ENCODE results near the gene SLC2A4RG.

The SLC2A4RG gene

DNA sequence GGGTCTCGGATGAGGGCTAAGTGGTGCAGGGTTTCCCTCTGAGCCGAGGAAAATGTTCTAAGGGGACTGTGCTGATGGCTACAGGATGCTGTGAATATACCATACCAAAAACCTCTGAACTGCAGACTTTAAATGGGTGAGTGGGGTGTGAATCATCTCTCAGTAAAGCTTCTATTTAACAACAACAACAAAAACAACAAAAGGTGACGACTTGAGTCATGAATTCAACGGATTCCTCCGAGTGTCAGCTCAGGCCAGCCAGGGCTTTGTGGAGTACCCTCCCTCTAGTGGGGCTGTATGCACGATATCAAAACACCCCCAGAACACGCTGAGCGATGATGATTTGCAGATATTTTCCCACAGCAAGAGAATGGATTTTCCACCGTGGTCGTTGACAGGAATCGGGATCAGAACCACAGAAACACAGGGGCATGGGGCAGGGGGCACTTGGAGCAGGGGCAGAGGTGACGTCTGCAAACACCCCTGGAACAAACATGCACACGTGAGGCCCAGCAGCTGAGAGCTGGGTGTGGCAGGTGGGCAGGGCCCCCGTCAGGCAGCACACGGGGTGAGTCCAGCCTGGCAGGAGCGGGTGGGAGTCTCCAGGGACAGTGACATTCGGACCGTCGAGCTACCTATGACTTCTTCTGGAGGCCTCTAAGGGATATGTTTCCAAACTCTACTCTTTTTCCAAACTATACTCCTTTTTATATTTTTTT is 38.6 kb downstream of the SLC2A4RG start:
- DNase-seq (ENCODE audit: low spot score), result no peak

DNA sequence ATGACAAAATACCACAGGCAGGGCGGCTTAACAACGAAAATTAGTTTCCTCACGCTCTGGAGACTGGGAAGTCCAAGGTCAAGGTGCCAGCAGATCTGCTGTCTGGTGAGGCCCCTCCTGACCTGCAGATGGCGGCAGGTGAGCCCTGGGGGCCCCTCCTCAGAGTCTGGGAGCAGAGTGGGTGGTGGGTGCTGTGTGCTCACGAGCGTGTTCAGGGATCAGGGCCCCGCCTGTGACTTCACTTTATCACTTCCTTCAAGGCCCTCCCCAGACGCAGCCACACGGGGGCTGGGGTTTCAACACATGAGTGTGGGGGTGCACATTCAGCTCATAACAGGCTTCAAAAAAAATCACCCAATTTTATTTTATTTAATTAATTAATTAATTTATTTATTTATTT is 39.3 kb downstream of the SLC2A4RG start:
- no peak for DNase-seq (ENCODE audit: low spot score)

DNA sequence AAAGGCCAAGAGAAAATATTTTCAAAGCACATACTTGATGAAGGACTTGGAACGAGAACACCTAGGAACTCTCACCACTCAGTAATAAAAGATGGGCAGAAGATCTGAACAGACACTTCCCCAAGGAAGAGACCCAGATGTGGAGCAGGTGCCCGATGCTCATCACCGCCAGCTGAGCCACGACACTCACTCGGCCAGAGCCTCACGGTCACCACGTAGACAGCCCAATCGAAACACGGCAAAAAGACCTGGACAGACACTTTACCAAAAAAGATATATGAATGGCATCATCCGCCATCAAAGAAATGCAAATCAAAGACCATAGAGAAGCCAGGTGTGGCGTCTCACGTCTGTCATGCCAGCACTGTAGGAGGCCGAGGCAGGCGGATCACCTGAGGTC is 41.6 kb downstream of the SLC2A4RG start:
- no peak for DNase-seq (ENCODE audit: low spot score)

DNA sequence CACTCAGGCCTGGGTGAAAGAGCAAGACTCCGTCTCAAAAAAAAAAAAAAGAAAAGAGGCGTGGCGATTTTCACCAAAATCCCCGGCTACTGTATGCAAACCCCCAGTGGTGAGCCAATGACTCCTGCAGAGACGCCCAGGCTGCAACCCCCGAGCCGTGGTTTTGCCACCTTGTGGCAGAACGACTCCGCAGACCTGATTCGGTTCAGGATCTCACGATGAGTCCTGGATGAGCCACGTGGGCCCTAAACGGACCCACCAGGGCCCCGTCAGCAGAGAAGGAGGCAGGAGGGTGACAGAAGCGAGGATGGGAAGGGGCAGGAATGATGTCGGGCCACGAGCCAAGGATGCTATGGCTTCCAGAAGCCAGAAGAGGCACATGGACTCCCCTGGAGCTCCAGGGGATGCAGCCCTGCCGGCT is 42.5 kb downstream of the SLC2A4RG start:
- no peak for DNase-seq (ENCODE audit: low spot score)

DNA sequence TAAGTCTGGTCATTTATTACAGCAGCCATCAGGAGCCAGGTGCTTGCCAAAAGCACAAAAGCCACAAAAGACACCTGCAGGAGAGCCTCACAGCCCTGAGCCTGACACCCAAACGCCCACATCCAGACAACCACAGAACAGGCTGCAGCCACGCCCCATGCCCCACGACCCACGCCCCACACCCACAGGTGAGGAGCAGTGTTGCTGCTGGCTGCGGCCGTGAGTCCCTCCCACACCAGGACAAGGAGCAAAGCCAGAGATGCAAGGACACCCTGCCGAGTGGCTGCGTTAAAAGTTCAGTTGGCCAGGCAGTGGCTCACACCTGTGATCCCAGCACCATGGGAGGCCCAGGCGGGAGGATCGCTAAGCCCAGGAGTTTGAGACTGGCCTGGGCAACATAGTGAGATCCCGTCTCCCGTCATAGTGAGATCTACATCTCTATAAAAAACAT is 43.0 kb downstream of the SLC2A4RG start:
- DNase-seq (ENCODE audit: low spot score), result no peak

DNA sequence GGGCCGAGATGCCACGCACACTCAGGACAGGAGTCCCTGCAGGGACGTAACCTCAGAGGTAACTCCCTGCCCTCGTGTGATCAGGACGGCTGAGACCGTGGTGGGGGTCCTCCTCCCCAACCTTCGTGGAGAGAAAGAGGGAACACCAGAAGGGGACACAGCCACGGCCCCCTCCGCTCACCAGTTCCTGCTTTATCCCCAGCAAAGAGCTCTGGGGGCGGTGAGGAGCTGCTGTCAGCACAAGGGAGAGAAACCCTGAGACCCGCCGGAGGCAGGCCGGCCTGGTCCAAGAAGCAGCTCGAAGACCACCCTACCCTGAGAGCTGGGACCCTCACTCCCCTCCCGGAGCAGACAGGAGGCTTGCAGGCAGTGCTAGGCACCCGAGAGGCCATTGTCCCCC is 44.4 kb downstream of the SLC2A4RG start:
- no peak for DNase-seq (ENCODE audit: low spot score)

DNA sequence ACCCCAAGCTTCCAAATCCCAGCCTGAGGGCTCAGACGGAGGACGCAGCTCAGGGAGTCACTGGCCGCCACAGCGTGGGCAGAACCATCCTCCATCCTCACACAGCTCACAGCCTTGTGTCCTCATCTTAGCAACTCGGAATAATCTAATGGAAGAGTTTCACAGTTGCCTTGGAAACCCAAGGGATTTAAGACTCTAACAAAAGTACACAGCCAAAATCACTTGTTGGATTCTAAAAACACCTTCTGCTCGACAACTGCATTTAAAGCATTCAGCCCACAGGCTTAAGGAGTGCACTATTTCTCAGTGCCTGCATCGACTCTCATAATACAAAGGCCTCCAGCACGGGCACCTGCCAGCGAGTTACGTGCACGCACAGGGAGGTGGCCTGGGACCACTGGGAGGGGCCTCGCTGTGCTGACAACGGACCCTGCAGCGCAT is 46.1 kb downstream of the SLC2A4RG start:
- DNase-seq (ENCODE audit: low spot score), result peak; percentile 57

DNA sequence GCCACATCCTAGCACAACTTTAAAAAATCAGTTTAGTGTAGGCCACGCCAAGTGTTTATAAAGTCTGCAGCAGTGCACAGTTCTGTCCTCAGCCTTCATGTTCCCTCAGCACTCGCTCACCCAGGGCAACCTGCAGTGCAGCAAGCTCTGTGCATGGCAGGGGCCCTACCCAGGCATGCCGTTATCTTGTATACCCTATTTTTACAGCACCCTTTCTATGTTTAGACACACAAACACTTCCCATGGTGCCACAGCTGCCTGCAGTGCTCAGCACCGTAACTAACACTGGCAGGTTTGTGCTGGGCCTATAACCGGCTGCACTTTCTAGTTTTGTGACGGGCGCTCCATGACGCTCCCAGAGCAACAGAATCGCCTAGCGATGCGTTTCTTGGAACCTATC is 47.7 kb downstream of the SLC2A4RG start:
- DNase-seq (ENCODE audit: low spot score), result no peak

DNA sequence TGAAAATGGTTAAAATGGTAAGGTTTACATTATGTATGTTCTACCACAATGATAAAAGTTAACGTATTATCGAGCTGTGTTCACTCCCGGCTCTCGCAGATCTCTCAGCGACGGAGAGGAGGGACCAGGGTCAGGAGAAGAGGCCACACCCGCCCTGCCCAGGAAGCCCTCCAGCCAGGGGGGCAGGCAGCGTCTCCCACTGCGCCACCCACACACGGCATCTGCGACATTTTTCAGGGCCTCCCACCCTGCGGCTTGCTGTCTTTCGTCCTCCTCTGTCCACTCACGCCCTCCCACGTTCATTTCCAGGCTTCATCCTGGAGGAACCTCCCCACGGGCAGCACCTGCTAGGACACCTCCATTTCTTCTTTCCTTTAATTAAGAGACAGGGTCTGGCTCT is 48.2 kb downstream of the SLC2A4RG start:
- no peak for DNase-seq (ENCODE audit: low spot score)

DNA sequence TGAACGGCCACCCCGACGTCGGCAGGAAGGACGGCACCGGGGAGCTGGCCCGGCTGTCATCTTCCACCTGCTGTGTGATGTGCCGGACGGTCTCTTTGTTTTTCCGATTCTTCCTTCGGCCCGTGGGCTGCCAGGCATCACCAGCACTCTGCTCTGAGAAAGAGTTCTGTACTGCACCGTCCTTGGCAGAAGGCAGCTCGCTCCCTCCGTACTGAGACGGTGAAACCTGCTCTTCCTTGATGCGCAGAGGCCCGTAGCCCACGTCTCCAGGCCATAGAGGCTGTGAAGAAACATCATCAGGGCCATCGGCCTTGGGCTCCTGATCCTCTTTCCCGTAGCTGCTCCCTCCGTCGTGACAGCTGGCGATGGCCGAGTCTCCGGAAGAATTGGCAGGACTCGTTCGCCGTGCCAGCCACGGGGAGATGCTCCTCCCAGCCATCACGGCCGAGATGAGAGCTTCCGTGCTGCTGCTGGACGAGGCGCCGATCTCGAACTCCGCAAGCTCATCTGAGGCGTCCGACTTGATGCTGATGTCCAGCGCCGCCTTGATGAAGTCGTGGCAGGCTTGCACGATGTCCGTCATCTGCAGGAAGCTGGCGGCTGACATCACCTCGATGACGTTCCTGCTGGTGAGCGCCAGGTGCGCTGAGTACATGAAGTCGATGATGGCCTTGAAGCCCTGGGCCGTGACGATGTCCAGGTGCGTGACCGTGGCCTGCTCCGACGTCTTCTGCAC is 50.4 kb downstream of the SLC2A4RG start:
- no peak for DNase-seq (ENCODE audit: low spot score)

DNA sequence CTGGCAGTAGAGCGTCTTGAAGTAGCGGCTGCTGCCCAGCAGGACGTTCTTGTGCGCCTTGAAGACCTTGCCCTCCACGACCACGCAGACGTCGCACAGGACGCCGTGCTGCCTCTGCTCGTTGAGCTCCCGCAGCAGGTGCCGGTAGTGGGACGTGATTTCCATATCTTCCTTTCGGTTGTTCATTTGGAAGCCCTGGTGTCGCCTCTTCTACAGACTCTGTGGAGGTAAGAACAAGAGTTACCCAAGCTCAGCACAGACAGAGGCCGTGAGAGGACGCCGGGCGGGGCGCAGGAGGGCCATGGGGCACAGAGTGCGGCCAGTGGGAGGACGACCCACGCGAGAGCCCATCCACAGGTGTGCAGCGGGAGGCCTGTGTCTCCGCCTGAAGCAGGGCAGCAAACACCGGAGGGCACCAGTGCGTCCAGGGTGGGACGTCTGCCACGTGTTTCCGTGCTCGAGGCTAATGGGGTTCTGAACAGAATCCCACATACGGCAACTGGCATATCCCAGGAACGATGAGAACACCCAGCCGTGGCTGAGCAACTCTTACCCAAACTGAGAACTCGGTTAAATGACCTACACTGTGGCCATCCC is 51.1 kb downstream of the SLC2A4RG start:
- DNase-seq (ENCODE audit: low spot score), result no peak

DNA sequence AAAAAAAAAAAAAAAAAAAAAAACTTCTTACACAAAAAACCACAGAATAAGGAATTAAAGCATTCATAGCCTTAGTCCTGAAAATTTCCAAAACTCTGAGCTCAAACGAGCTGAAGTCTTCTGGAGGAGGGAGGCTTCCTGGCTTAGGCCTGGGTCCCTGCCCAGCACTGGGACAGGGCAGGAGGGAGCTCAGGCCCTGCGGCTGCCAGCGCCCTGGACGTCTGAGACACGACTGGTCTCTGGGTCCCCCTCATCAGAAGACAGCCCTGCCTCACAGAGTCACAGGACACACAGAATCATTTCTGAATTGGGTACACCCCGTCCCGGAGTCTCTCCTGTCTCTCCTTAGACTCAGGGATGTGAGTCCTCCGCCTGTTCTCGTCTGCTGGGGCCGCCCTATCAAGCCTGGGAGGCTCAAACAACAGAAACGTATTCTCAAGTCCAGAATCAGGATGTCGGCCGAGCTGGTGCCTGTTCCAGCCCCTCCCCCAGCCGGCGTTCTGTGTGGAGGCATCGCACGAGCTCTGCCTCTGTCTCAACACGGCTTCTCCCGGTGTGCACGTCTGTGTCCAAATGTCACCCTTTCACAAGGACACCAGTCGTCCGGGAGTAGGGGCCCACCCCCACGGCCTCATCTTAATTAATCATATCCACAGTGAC is 52.1 kb downstream of the SLC2A4RG start:
- DNase-seq (ENCODE audit: low spot score), result no peak

DNA sequence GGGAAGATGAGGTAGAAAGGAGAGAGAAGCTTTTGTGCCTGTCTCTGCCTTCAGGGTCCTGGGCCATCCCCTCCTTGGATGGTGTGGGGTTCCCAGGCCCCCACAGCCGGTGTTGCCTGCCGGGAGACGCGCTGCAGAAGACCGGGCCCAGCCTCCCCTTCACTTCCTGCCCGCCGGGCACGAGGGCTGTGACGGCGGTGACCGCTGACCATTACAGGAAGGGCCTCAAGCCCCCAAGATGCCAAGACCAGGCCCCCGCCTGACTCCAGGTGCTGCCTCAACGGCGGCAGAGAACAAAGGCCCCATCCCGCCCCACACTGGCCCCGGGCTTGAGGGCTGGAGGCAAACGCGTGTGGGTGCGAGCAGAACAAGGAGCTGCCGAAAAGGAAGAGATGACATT is 53.3 kb downstream of the SLC2A4RG start:
- DNase-seq (ENCODE audit: low spot score), result no peak

Measured in Ammon's horn (tissue), 1 donor.